ENCODE results near the gene SHANK3.

DNA sequence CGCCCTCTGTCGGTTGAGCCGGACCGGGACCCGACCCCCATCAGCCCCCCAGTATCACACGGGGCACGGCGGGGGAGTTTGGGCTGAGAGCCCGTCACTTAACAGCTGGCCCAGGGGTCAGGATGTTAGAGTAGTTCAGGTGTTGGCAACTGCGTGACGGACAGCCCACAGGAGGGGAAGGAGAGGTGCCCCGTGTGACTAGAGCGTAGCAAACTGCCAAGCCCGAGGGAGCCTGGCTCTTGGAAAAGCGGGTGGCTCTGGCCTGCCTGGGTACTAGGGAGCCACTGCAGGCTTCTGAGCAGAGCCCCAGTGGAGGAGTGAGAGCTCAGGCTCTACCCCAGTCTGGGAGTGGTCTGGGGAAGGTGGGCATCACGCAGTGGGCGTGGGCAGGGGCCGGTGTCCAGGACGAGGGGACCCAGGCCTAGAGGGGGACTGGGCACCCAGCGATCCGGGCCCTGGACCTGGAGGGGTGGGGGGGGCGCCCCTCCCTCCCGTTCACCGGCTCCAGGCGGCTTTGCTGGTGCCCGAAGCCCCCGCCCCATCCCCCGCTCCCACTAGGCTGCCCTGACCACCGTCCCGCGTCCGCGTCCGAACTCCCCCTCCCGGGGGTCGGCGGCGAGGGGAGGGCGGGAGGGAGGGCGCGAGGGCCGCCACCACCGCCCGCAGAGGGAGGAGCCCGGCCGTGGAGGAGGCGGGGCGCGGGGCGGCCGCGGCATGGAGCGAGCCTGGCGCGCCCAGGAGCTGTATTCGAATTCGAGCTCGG, 24.4 kb downstream of the SHANK3 start:
- TF ChIP-seq, protein P1, sequence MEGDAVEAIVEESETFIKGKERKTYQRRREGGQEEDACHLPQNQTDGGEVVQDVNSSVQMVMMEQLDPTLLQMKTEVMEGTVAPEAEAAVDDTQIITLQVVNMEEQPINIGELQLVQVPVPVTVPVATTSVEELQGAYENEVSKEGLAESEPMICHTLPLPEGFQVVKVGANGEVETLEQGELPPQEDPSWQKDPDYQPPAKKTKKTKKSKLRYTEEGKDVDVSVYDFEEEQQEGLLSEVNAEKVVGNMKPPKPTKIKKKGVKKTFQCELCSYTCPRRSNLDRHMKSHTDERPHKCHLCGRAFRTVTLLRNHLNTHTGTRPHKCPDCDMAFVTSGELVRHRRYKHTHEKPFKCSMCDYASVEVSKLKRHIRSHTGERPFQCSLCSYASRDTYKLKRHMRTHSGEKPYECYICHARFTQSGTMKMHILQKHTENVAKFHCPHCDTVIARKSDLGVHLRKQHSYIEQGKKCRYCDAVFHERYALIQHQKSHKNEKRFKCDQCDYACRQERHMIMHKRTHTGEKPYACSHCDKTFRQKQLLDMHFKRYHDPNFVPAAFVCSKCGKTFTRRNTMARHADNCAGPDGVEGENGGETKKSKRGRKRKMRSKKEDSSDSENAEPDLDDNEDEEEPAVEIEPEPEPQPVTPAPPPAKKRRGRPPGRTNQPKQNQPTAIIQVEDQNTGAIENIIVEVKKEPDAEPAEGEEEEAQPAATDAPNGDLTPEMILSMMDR (IDR thresholded peaks at IDR 0.05; ENCODE audit: control extremely low read depth in 1 of 3, insufficient read depth in 1 of 3, low read depth in 1 of 3, low read length in 3 of 3), result peak; percentile 71 to 77 (median 76)
- TF ChIP-seq EZH2 (IDR thresholded peaks at IDR 0.05; ENCODE audit: low read depth, low read length, severe bottlenecking) (no peak), POLR2AphosphoS5 (IDR thresholded peaks at IDR 0.05; ENCODE audit: low read depth, low read length) (no peak), RXRA (IDR thresholded peaks at IDR 0.05; ENCODE audit: insufficient read depth, low read depth, low read length) (no peak), POLR2A (IDR thresholded peaks at IDR 0.05; ENCODE audit: control extremely low read depth in 1 of 2, low read depth in 2 of 2, low read length in 2 of 2) (no peak), YY1 (IDR thresholded peaks at IDR 0.05; ENCODE audit: low read depth, low read length) (no peak), SP1 (IDR thresholded peaks at IDR 0.05; ENCODE audit: low read depth, low read length) (no peak), TAF1 (IDR thresholded peaks at IDR 0.05; ENCODE audit: low read depth, low read length) (no peak), NANOG (IDR thresholded peaks at IDR 0.05; ENCODE audit: insufficient read depth, low read depth, low read length, poor library complexity, severe bottlenecking) (no peak), POU5F1 (IDR thresholded peaks at IDR 0.05; ENCODE audit: low read depth, low read length) (no peak)
- TF ChIP-seq, protein P2, sequence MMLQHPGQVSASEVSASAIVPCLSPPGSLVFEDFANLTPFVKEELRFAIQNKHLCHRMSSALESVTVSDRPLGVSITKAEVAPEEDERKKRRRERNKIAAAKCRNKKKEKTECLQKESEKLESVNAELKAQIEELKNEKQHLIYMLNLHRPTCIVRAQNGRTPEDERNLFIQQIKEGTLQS (IDR thresholded peaks at IDR 0.05; ENCODE audit: insufficient read depth, low read depth, low read length), result no peak
- TF ChIP-seq, protein P3, sequence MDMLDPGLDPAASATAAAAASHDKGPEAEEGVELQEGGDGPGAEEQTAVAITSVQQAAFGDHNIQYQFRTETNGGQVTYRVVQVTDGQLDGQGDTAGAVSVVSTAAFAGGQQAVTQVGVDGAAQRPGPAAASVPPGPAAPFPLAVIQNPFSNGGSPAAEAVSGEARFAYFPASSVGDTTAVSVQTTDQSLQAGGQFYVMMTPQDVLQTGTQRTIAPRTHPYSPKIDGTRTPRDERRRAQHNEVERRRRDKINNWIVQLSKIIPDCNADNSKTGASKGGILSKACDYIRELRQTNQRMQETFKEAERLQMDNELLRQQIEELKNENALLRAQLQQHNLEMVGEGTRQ (IDR thresholded peaks at IDR 0.05; ENCODE audit: low read length), result no peak
